Stimulated activated CD8-positive, alpha-beta memory T cell treated with anti-CD3 and anti-CD28 coated beads, Interleukin-4, amount 100 ng/mL, for 4 hours (primary cell): ENCODE measurements around the gene ERMN.
"Not testable (repeated sequence)": the region's sequence is repeated elsewhere in the genome, so short reads cannot be mapped to it uniquely, and the experiment has no call there.

Source experiments
- DNase-seq, 2 donors: peaks; one replicate each; pipeline ENCODE4 v3.0.0-alpha.2; 2020; ENCODE audit warnings: low read depth in 2 of 2, low spot score in 1 of 2

The ERMN gene

DNA sequence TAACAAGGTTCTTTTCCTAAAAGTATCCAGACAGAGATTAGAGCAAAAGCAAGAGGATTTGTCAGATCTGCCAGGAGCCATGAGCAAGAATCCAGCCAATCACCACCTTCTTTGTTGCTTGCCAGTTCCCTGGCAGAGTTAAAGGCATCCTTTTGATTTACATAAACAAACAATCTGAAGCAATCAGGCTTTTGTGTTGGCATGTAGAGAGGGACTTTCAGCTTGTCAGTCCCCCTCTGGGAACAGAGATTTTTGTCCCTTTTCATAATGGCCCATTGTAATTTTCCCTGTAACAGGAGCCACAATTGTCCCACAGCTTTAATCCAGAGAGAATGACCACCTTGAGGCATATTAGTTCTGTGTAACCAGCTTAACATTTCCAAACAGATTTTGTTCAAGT lies at the start of gene ERMN:
Gene ERMN (minus strand): TSS at position 39 of the 400 bp plus-strand sequence. CDS start 182 bp downstream, outside the sequence.
- DNase-seq = no peak

DNA sequence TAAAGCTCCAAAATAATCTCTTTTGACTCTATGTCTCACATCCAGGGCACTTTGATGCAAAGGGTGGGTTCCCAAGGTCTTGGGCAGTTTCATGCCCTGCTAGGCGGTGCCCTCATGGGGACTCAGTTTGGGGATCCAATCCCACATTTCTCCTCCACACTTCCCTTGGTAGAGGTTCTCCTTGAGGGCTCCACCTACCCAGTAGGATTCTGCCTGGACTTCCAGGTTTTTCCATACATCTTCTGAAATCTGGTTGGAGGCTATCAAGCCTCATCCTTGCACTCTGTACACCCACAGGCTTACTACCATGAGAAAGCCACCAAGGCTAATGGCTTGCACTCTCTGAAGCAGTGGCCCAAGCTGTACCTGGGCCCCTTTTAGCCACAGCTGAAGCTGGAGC lies 49.8 kb upstream of the ERMN start:
- DNase-seq = no peak

DNA sequence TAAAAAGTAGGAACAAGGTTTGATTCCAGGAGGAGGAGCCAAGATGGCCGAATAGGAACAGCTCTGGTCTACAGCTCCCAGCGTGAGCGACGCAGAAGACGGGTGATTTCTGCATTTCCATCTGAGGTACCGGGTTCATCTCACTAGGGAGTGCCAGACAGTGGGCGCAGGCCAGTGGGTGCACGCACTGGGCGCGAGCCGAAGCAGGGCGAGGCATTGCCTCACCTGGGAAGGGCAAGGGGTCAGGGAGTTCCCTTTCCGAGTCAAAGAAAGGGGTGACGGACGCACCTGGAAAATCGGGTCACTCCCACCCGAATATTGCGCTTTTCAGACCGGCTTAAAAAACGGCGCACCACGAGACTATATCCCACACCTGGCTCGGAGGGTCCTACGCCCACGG lies 42.9 kb upstream of the ERMN start:
- not testable (repeated sequence) for DNase-seq

DNA sequence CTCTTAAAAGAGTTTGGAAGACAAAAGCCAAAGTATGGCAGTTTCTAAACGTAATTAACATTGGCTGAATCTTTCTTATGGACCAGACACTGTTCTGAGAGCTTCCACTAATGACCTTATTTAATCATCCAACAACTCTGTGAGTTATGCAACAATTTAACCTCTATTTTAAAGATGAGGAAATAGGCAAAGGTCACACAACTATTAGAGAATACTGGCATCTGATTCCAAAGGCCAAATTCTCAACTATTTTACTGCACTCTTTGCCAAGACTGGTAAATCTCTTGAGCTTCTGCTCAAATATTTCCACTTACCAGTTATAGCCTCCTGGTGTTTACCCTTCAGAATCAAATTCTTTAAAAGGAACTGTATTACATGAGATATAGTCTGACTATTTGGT lies 42.1 kb upstream of the ERMN start:
- no peak for DNase-seq

GRCh38 chr2:157364257-157364974 lies 38.8 kb upstream of the ERMN start:
- DNase-seq = no peak

GRCh38 chr2:157363612-157364101 lies 38.0 kb upstream of the ERMN start:
- DNase-seq = no peak

GRCh38 chr2:157362627-157363026 lies 37.0 kb upstream of the ERMN start:
- DNase-seq = no peak

- no peak for DNase-seq
These were observed 35.9 kb upstream of the ERMN start for GRCh38 chr2:157361526-157361925.

DNA sequence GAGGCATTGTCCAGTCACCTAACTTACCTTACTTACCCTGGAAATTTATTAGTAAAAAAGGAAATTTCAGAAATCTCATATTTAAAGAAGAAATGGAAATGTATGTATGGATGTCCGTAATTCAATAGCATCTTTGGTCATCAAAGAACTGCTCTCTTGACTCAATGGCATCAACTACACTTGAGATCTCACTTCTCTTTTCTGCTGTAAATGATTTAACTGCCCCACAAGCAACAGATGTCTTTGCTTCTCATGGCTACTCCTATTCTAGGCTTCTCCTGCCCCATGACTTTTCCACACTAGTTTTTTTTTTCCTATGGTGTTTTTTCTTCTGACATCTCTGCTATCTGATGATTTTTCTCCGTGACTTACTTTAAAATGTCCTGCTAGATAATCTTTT lies 34.0 kb upstream of the ERMN start:
- no peak for DNase-seq

- no peak for DNase-seq
These were observed 30.0 kb upstream of the ERMN start for GRCh38 chr2:157355618-157356017.

DNA sequence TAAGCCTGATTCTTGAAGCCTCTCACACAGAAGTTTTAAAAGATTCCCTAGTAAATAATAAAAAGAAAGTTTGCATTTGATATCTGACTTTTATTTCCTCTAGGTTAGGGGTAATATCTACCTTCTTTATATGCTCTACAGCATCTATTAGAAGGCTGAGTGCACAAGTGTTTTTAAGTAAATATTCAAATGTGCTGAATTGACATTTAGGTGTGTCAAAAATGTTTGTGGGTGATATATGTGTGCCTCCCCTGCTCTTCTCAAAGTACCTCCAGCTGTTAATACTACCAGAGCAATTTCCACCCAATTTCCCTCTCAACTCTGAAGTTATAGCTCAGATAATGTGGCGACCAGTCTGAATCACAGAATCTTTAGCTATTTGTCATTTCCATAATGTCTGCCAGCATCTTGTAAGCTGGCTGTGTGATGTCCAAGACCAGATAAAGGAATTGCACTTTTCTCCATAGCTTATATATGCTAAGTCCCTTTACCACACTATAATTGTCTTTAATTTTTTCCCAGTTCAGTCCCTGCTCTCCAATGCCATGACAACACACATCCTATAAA lies 24.4 kb upstream of the ERMN start:
- DNase-seq = no peak

- no peak for DNase-seq
These were observed 22.8 kb upstream of the ERMN start for GRCh38 chr2:157348291-157348921.

GRCh38 chr2:157345647-157346389 lies 20.2 kb upstream of the ERMN start:
- DNase-seq = no peak

GRCh38 chr2:157341381-157341780 lies 15.8 kb upstream of the ERMN start:
- not testable (repeated sequence) for DNase-seq

DNA sequence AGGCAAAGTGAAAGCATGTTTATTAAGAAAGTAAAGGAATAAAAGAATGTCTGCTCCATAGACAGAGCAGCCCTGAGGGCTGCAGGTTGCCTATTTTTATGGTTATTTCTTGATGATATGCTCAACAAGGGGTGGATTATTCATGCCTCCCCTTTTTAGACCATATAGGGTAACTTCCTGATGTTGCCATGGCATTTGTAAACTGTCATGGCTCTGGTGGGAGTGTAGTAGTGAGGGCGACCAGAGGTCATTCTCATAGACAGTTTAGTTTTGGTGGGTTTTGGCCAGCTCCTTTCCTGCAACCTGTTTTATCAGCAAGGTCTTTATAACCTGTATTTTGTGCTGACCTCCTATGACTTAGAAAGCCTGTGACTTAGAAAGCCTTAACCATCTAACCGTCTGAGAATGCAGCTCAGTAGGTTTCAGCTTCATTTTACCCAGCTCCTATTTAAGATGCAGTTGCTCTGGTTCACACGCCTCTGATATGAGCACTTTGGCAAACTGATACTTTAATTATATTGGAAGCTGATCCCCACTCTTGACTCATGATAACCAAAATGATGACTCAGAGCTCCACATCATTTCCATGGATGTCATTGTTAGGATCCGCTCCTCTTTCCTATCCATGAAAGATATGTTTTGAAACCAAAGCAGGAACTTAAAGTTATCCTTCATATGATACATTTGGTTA lies 14.5 kb upstream of the ERMN start:
- DNase-seq = no peak

GRCh38 chr2:157337978-157338377 lies 12.4 kb upstream of the ERMN start:
- no peak for DNase-seq

DNA sequence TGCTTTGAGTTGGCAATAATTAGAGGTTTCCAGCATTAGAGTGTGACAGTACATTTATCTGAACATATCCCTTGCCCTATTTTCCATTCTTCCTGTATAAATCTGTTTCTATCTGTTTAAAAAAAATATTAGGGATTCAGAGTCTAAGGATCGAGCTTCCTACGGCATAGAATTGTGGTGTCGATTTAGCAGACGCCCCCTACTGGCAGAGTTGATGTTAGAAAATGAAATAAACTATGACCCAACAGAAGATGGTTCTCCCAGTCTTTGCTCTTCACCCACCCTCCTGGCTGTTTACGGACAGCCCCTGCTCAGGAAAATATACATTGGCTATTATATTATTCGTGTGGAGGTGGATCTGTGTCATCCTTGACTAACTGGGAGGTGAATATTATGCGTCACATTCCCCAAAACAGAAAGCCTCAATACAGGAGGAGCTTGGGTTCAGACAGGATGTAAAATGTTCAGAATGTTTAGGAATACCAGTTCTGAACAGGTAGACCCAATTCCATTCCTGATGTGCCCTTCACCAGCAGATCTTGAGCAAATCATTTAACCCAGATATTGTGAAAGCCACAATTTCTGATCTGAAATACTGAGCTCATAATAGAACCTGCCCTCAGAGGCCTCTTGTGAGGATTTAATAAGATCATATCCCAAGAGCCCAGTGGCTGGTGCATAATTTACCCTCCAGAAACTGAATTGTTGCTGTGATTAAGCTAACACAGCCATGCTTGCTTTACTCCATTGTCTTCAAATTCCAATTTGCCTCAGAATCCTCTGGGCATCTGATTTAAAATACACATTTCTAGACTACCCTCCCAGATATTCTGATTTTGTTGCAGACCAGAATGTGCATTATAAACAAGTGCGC lies 10.8 kb upstream of the ERMN start:
- DNase-seq = peak in 1 of 2 donors; percentile 9

DNA sequence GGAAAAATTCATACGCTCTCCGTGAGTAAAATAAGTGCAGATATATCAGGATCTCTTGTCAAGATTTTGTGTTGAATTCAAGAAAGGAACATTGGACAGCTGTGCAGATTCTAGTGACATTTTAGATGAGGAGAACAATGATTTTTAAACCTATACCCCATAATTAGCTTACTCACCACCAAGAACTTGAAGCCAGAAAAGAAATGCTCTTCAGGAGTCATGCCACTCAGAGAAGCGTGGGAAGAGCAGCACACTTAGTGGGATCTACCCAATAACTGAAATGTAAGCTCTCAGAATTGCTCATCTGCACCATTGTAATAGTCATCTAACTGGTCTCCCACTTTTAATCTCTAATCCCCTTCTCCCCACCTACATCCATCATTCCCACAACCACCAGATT lies 9.2 kb upstream of the ERMN start:
- DNase-seq = no peak

- no peak for DNase-seq
These were observed 8.7 kb upstream of the ERMN start for GRCh38 chr2:157334335-157334734.
